Ishikawa (cell line): ENCODE measurements around the gene EID1.

Source experiments
- CEBPB ChIP-seq: IDR thresholded peaks from 2 replicates; pipeline ENCODE4 v1.6.1; 2012
- CREB1 ChIP-seq: IDR thresholded peaks from 2 replicates; pipeline ENCODE4 v1.6.1; 2012; ENCODE audit warnings: low read depth
- EGR1 ChIP-seq: IDR thresholded peaks from 2 replicates; pipeline ENCODE4 v1.6.1; 2012
- EP300 ChIP-seq: IDR thresholded peaks from 2 replicates; pipeline ENCODE4 v1.6.1; 2012; ENCODE audit warnings: borderline replicate concordance
- FOXM1 ChIP-seq: IDR thresholded peaks from 2 replicates; pipeline ENCODE4 v1.6.1; 2012; ENCODE audit warnings: low read depth, borderline replicate concordance
- NFIC ChIP-seq: IDR thresholded peaks from 2 replicates; pipeline ENCODE4 v1.6.1; 2012
- RAD21 ChIP-seq: IDR thresholded peaks from 2 replicates; pipeline ENCODE4 v1.6.1; 2012; ENCODE audit warnings: low read depth
- TAF1 ChIP-seq: IDR thresholded peaks from 2 replicates; pipeline ENCODE4 v1.6.1; 2012; ENCODE audit warnings: low read depth, mild to moderate bottlenecking
- TCF12 ChIP-seq: IDR thresholded peaks from 2 replicates; pipeline ENCODE4 v1.6.1; 2012; ENCODE audit warnings: low read depth
- TEAD4 ChIP-seq: IDR thresholded peaks from 2 replicates; pipeline ENCODE4 v1.6.1; 2012
- YY1 ChIP-seq: IDR thresholded peaks from 2 replicates; pipeline ENCODE4 v1.6.1; 2012; ENCODE audit warnings: low read depth
- ZBTB7A ChIP-seq: IDR thresholded peaks from 2 replicates; pipeline ENCODE4 v1.6.1; 2012; ENCODE audit warnings: low read depth
- TF ChIP-seq, protein P1 (sequence below): IDR thresholded peaks from 2 replicates; pipeline ENCODE4 v1.6.1; 2012
- TF ChIP-seq, protein P2 (sequence below): IDR thresholded peaks from 2 replicates; pipeline ENCODE4 v1.6.1; 2012; ENCODE audit warnings: low read depth, mild to moderate bottlenecking
- TF ChIP-seq, protein P3 (sequence below): IDR thresholded peaks from 2 replicates; pipeline ENCODE4 v1.6.1; 2012

Gene EID1

DNA sequence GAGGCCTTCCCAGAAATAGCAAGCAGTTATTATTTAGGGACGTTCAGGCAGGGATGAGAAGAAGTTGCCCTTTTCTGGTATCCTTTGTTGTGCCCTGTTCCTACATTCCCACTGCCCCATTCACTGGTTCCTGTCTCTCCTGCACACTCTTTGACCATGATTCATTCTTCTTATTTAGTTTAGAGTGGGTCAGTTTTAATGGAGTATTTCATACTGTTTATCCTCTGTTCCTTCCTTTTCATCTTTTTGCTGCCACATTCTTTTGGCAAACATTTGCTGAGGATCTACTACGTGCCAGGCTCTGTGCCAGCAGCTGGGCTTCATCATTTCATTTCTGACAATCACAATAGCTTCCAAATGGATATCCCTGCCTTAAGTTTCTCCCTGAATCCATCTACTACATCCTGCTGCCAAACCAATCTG lies 11.8 kb upstream of the EID1 start:
- TF ChIP-seq TEAD4: no peak
- TF ChIP-seq EP300: no peak
- TF ChIP-seq FOXM1: no peak
- TF ChIP-seq YY1: no peak

DNA sequence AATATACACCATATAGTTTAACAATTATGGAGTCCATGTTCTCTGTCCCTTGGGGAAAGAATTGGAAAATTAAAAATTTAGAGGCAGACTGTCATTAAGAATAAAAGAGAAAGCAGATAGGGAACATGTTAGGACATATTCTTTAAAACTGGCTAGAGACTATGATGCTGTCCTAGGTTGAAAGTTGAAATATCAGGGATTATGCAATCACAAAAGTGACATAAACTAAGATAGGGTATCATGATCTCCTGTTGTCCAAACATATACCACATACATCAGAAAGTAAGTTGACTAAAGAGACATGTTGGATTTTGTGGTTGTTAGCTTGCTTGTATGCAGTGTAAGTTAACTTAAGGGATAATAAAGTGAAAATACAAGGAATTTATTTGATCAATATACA lies 9.9 kb upstream of the EID1 start:
- TF ChIP-seq YY1 (no peak), TAF1 (no peak), FOXM1 (no peak), NFIC (no peak), CEBPB (no peak)
- TF ChIP-seq, protein P1, sequence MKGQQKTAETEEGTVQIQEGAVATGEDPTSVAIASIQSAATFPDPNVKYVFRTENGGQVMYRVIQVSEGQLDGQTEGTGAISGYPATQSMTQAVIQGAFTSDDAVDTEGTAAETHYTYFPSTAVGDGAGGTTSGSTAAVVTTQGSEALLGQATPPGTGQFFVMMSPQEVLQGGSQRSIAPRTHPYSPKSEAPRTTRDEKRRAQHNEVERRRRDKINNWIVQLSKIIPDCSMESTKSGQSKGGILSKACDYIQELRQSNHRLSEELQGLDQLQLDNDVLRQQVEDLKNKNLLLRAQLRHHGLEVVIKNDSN: no peak
- TF ChIP-seq, protein P2, sequence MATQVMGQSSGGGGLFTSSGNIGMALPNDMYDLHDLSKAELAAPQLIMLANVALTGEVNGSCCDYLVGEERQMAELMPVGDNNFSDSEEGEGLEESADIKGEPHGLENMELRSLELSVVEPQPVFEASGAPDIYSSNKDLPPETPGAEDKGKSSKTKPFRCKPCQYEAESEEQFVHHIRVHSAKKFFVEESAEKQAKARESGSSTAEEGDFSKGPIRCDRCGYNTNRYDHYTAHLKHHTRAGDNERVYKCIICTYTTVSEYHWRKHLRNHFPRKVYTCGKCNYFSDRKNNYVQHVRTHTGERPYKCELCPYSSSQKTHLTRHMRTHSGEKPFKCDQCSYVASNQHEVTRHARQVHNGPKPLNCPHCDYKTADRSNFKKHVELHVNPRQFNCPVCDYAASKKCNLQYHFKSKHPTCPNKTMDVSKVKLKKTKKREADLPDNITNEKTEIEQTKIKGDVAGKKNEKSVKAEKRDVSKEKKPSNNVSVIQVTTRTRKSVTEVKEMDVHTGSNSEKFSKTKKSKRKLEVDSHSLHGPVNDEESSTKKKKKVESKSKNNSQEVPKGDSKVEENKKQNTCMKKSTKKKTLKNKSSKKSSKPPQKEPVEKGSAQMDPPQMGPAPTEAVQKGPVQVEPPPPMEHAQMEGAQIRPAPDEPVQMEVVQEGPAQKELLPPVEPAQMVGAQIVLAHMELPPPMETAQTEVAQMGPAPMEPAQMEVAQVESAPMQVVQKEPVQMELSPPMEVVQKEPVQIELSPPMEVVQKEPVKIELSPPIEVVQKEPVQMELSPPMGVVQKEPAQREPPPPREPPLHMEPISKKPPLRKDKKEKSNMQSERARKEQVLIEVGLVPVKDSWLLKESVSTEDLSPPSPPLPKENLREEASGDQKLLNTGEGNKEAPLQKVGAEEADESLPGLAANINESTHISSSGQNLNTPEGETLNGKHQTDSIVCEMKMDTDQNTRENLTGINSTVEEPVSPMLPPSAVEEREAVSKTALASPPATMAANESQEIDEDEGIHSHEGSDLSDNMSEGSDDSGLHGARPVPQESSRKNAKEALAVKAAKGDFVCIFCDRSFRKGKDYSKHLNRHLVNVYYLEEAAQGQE: no peak

DNA sequence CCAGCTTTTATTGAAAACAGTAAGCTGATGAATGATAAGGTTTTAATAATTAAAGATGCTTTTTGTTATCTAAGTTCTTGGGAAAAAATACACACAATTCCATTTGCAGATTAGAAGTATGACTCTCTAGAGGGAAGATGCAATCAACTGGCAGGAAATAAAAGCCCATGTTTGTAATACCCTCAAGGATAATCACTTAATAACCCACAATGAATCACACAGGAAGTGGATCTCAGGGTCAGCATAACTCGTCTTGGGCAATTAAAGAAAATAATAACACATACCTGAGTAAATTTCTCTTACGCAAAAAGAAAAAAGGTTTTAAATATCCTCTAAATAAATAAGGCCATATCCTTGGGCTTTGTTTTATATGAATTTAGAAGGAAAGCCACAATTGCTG lies 9.4 kb upstream of the EID1 start:
- TF ChIP-seq TAF1: no peak
- TF ChIP-seq TCF12: no peak
- TF ChIP-seq CEBPB: no peak
- TF ChIP-seq, protein P2: no peak
- TF ChIP-seq, protein P1: no peak
- no peak for TF ChIP-seq YY1
- no peak for TF ChIP-seq NFIC
- no peak for TF ChIP-seq CREB1
- TF ChIP-seq TEAD4: no peak
- no peak for TF ChIP-seq ZBTB7A
- TF ChIP-seq FOXM1: no peak
- no peak for TF ChIP-seq RAD21
- TF ChIP-seq EGR1: no peak
- TF ChIP-seq, protein P3, sequence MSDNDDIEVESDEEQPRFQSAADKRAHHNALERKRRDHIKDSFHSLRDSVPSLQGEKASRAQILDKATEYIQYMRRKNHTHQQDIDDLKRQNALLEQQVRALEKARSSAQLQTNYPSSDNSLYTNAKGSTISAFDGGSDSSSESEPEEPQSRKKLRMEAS: no peak
- TF ChIP-seq EP300: no peak

DNA sequence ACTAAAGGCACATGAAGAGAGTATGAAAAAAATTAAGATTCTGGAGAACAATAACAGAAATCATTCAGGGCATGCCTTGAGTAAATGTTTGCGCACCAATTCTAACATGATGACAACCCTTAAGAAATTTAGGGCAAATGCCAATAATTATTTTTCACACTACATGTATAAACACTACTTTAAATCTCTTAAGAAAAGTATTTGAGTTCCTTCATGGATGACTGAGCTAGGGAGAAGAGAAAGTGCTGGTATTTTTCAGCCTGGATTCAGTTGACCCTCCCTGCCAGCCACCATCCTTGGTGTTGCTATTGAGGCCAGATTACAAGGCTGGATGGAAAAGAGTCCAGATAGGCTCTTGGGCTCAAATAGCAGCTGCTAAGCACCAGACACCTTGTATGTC lies 8.0 kb upstream of the EID1 start:
- TF ChIP-seq CEBPB (no peak), TCF12 (no peak)

DNA sequence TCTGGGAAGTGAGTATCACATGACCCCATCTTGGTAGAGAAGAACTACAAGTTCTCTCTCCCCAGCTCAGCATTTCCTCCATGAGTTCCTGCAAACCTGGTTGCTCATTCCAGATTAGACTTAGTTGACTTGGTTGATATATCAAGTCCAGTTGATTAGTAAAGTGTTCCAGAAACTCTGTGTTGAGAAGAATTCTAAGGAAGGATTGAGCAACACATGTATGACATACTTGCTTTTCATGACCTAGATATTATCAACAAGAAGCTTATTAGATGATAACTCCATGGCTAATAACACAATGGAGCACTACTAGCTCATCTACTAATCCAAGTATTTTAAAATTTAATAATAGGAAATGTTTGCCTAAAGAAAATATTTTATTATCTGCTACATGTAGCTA lies 6.4 kb upstream of the EID1 start:
- TF ChIP-seq, protein P3: no peak
- no peak for TF ChIP-seq TCF12
- TF ChIP-seq TEAD4: no peak
- TF ChIP-seq, protein P1: no peak
- TF ChIP-seq EP300: no peak
- no peak for TF ChIP-seq ZBTB7A

DNA sequence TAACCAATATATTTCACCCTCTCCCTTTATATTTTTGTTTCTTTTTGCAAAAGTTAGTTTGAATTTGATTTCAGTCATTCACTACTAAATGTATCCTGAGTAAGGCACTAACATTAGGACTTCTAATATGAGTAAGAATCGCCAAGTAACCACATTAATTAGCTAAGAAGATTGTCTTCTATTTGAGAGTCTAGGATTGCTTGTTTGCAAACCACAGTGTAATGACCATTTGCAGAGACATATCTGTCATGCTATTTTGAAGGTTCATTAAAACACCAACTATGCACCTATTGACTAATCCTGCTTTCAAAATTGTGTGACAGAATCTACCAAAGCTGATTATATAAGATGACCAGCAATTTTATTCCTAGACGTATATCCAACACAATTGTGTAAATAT lies 5.3 kb upstream of the EID1 start:
- no peak for TF ChIP-seq FOXM1
- no peak for TF ChIP-seq TAF1
- TF ChIP-seq, protein P2: no peak
- no peak for TF ChIP-seq ZBTB7A
- TF ChIP-seq EGR1: no peak
